ENCODE results near the gene GYPA.

DNA sequence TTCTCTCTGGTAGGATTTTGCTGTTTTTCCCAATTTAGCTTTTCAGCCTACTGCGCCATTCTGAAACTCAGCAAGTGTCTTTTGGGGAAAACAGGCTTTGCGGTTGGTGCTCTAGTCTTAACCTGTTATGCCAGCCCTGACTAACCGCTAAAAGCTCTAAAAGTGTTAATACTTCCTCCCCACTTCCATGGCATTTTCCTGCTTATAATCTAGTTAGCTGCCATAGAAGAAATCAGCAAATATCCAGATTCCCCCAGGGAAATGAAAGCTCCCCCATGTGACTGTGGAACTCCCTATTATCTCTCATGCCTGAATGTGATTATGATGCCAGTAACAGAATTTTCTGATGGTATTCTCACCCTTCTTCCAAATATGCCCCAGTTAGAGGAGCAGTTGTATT lies 28.7 kb upstream of the GYPA start:
- TF ChIP-seq, protein P1, sequence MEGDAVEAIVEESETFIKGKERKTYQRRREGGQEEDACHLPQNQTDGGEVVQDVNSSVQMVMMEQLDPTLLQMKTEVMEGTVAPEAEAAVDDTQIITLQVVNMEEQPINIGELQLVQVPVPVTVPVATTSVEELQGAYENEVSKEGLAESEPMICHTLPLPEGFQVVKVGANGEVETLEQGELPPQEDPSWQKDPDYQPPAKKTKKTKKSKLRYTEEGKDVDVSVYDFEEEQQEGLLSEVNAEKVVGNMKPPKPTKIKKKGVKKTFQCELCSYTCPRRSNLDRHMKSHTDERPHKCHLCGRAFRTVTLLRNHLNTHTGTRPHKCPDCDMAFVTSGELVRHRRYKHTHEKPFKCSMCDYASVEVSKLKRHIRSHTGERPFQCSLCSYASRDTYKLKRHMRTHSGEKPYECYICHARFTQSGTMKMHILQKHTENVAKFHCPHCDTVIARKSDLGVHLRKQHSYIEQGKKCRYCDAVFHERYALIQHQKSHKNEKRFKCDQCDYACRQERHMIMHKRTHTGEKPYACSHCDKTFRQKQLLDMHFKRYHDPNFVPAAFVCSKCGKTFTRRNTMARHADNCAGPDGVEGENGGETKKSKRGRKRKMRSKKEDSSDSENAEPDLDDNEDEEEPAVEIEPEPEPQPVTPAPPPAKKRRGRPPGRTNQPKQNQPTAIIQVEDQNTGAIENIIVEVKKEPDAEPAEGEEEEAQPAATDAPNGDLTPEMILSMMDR (conservative IDR thresholded peaks at IDR 0.05; ENCODE audit: low read depth, low read length) = no peak
- TF ChIP-seq POLR2A (IDR thresholded peaks at IDR 0.05; ENCODE audit: low read depth, low read length) (no peak), RFX5 (IDR thresholded peaks at IDR 0.05; ENCODE audit: low read depth, low read length) (no peak), RCOR1 (IDR thresholded peaks at IDR 0.05; ENCODE audit: insufficient replicate concordance, low read length) (no peak), CEBPB (IDR thresholded peaks at IDR 0.05; ENCODE audit: low read depth, low read length) (no peak)
- TF ChIP-seq, protein P2, sequence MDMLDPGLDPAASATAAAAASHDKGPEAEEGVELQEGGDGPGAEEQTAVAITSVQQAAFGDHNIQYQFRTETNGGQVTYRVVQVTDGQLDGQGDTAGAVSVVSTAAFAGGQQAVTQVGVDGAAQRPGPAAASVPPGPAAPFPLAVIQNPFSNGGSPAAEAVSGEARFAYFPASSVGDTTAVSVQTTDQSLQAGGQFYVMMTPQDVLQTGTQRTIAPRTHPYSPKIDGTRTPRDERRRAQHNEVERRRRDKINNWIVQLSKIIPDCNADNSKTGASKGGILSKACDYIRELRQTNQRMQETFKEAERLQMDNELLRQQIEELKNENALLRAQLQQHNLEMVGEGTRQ (IDR thresholded peaks at IDR 0.05; ENCODE audit: low read depth, low read length) = no peak

Measured in IMR-90 (cell line).